Karpas-422 (cell line): ENCODE data around the gene STX2. TPM values are rescaled to one million over a fixed set of nuclear protein-coding genes. Genes with fewer than 3 reads are reported as not detected.
A peak's percentile ranks its signal among the peaks of the same experiment; 100 is the strongest.
"Not testable (repeated sequence)": the region's sequence is repeated elsewhere in the genome, so short reads cannot be mapped to it uniquely, and the experiment has no call there.

ENCODE experiments used
- DNase-seq: peaks from one replicate; pipeline ENCODE4 v3.0.0-alpha.2; 2015
- H2AFZ ChIP-seq: fragments of 200-600 bp; sonication (generic); 2 replicates; pipeline ENCODE4 v1.6.1; 2014; ENCODE audit warnings: antibody characterized with exemption, low read length, mixed read lengths
- H3K27ac ChIP-seq: fragments of 200-600 bp; sonication (generic); 2 replicates; pipeline ENCODE4 v1.5.1; 2014; ENCODE audit warnings: mild to moderate bottlenecking, low read length, moderate library complexity
- H3K27me3 ChIP-seq: fragments of 200-600 bp; sonication (generic); 2 replicates; pipeline ENCODE4 v1.6.1; 2014; ENCODE audit warnings: low read length, mixed read lengths
- H3K36me3 ChIP-seq: fragments of 200-600 bp; sonication (generic); 2 replicates; pipeline ENCODE4 v1.6.1; 2014; ENCODE audit warnings: low read length, mixed read lengths; ENCODE audit not compliant: insufficient read depth
- H3K4me1 ChIP-seq: fragments of 200-600 bp; sonication (generic); 2 replicates; pipeline ENCODE4 v1.6.1; 2014; ENCODE audit warnings: mild to moderate bottlenecking, low read length, mixed read lengths
- H3K4me2 ChIP-seq: fragments of 200-600 bp; sonication (generic); 2 replicates; pipeline ENCODE4 v1.6.1; 2014; ENCODE audit warnings: low read length, low read depth, mild to moderate bottlenecking; ENCODE audit not compliant: poor library complexity, severe bottlenecking
- H3K4me3 ChIP-seq: fragments of 200-600 bp; sonication (generic); 2 replicates; pipeline ENCODE4 v1.5.1; 2014; ENCODE audit warnings: mild to moderate bottlenecking, antibody characterized with exemption, low read length, mixed read lengths
- H3K79me2 ChIP-seq: fragments of 200-600 bp; sonication (generic); 2 replicates; pipeline ENCODE4 v1.6.1; 2014; ENCODE audit warnings: mild to moderate bottlenecking, low read length, mixed read lengths
- H3K9ac ChIP-seq: fragments of 200-600 bp; sonication (generic); 2 replicates; pipeline ENCODE4 v1.6.0; 2014; ENCODE audit warnings: low read length
- H3K9me2 ChIP-seq: fragments of 200-600 bp; sonication (generic), shearing (Covaris generic); replicated peaks from 2 replicates; pipeline ENCODE4 v1.6.0; 2014; ENCODE audit warnings: mild to moderate bottlenecking, low read length, moderate library complexity; ENCODE audit not compliant: insufficient read depth
- H3K9me3 ChIP-seq: fragments of 300-700, 200-600 bp; sonication (generic); 2 replicates; pipeline ENCODE4 v1.6.1; 2014; ENCODE audit warnings: low read length, mixed read lengths
- H4K20me1 ChIP-seq: fragments of 200-600 bp; sonication (generic); 2 replicates; pipeline ENCODE4 v1.6.1; 2014; ENCODE audit warnings: mild to moderate bottlenecking, antibody characterized with exemption, low read length, low read depth; ENCODE audit not compliant: insufficient read depth
- total RNA-seq: library from RNA; depleted of rRNA; stranded (reverse); fragments of >200 nt; shearing (Covaris generic); gene quantifications from 2 replicates; pipeline ENCODE4 v1.2.3, GENCODE V29; 2014; ENCODE audit warnings: low replicate concordance

Gene STX2
- total RNA-seq, 1 experiment from 2014 or later = 19.2 TPM

- H3K36me3 ChIP-seq = peaks cover 37% of the 10 kb centered on the region
- H3K4me2 ChIP-seq = peak overlapping the region; percentile 27
- peaks cover 36% of the 10 kb centered on the region for H3K4me1 ChIP-seq
- H3K9me3 ChIP-seq = no peaks in the 10 kb centered on the region
- no peak overlapping the region for H3K27ac ChIP-seq
- DNase-seq = peak; percentile 68
- H2AFZ ChIP-seq = no peak overlapping the region
- H4K20me1 ChIP-seq = peaks cover 22% of the 10 kb centered on the region
- H3K9ac ChIP-seq = peak overlapping the region; percentile 34; the same call in 1 of the 2 replicates
- no peaks in the 10 kb centered on the region for H3K9me2 ChIP-seq
- peaks cover 1% of the 10 kb centered on the region for H3K79me2 ChIP-seq
- H3K4me3 ChIP-seq = no peak overlapping the region
- H3K27me3 ChIP-seq = no peaks in the 10 kb centered on the region
These were observed 39.4 kb upstream of the STX2 start for GRCh38 chr12:130878193-130879185.

- Histone ChIP-seq H3K4me3 (no peak overlapping the region), H3K4me2 (no peak overlapping the region), H2AFZ (no peak overlapping the region), H3K79me2 (peaks cover 13% of the 10 kb centered on the region), H3K9me3 (no peaks in the 10 kb centered on the region), H3K36me3 (peaks cover 48% of the 10 kb centered on the region), H3K27ac (no peak overlapping the region), H3K27me3 (no peaks in the 10 kb centered on the region), H4K20me1 (peaks cover 26% of the 10 kb centered on the region), H3K4me1 (peaks cover 44% of the 10 kb centered on the region), H3K9me2 (no peaks in the 10 kb centered on the region), H3K9ac (no peak overlapping the region)
- DNase-seq = peak; percentile 46
These were observed 38.3 kb upstream of the STX2 start for GRCh38 chr12:130877333-130877732.

GRCh38 chr12:130876758-130877157 lies 37.7 kb upstream of the STX2 start:
- Histone ChIP-seq H3K4me2 (no peak overlapping the region), H3K9ac (no peak overlapping the region), H3K36me3 (peaks cover 48% of the 10 kb centered on the region), H3K79me2 (peaks cover 13% of the 10 kb centered on the region), H3K9me3 (no peaks in the 10 kb centered on the region), H4K20me1 (peaks cover 26% of the 10 kb centered on the region), H3K4me3 (no peak overlapping the region), H3K4me1 (peaks cover 44% of the 10 kb centered on the region), H2AFZ (no peak overlapping the region), H3K27me3 (no peaks in the 10 kb centered on the region), H3K9me2 (no peaks in the 10 kb centered on the region), H3K27ac (no peak overlapping the region)
- peak; percentile 49 for DNase-seq

DNA sequence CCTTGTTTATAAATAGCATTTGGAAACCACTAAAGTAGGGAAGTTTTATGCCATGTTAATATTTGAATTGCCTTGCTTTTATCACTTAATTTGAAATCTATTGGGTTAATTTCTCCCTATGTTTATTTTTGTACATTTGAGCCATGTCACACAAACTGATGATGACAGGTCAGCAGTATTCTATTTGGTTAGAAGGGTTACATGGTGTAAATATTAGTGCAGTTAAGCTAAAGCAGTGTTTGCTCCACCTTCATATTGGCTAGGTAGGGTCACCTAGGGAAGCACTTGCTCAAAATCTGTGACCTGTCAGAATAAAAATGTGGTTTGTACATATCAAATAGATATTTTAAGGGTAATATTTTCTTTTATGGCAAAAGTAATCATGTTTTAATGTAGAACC lies 37.2 kb upstream of the STX2 start:
- Histone ChIP-seq H3K4me2 (no peak overlapping the region), H4K20me1 (peaks cover 26% of the 10 kb centered on the region), H3K27me3 (no peaks in the 10 kb centered on the region), H2AFZ (no peak overlapping the region), H3K36me3 (peaks cover 48% of the 10 kb centered on the region), H3K79me2 (peaks cover 14% of the 10 kb centered on the region), H3K9ac (no peak overlapping the region), H3K9me3 (no peaks in the 10 kb centered on the region), H3K27ac (no peak overlapping the region), H3K4me1 (peaks cover 46% of the 10 kb centered on the region), H3K9me2 (no peaks in the 10 kb centered on the region), H3K4me3 (no peak overlapping the region)
- peak; percentile 42 for DNase-seq

- not testable (repeated sequence) for H3K27me3 ChIP-seq, H3K9me2 ChIP-seq, H3K9me3 ChIP-seq, H2AFZ ChIP-seq, H3K4me3 ChIP-seq, H3K9ac ChIP-seq, DNase-seq, H3K27ac ChIP-seq, H3K4me2 ChIP-seq
- peaks cover 26% of the 10 kb centered on the region for H4K20me1 ChIP-seq
- peaks cover 48% of the 10 kb centered on the region for H3K36me3 ChIP-seq
- peaks cover 50% of the 10 kb centered on the region for H3K4me1 ChIP-seq
- peaks cover 15% of the 10 kb centered on the region for H3K79me2 ChIP-seq
These were observed 36.7 kb upstream of the STX2 start for GRCh38 chr12:130875708-130876107.

DNA sequence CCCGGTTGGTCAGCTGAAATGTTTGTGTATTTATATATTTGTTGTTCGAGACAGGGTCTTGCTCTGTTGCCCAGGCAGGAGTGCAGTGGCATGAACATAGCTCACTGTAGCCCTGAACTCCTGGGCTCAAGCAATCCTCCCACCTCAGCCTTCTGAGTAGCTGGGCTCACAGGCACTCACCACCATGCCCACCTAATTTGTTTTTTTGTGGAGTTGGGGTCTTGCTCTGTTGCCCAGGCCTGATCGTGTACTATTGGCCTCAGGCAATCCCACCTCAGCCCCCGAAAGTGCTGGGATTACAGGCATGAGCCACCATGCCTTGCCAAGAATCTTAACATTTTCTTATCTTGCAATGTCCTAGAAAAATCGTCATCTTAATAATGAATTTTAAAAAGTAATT lies 36.1 kb upstream of the STX2 start:
- no peak overlapping the region for H3K9ac ChIP-seq
- H3K9me2 ChIP-seq = no peaks in the 10 kb centered on the region
- no peak overlapping the region for H3K4me3 ChIP-seq

DNA sequence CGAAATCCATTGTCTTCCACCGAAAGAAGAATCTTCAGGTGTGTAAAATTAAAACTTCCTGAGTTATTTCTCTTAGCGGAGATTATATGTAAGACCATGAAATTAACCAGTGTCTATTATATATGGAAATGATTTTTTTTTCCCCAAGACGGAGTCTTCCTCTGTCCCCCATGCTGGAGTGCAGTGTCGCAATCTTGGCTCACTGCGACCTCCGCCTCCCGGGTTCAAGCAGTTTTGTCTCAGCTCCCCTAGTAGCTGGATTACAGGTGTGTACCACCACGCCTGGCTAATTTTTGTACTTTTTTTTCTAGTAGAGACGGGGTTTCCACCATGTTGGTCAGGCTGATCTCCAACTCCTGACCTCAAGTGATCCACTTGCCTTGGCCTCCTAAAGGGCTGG lies 35.6 kb upstream of the STX2 start:
- Histone ChIP-seq H3K79me2 (peaks cover 15% of the 10 kb centered on the region), H2AFZ (no peak overlapping the region), H3K9me2 (no peaks in the 10 kb centered on the region), H3K4me2 (no peak overlapping the region), H3K4me3 (no peak overlapping the region), H3K9me3 (no peaks in the 10 kb centered on the region), H3K9ac (no peak overlapping the region), H3K36me3 (peaks cover 48% of the 10 kb centered on the region), H3K27ac (no peak overlapping the region), H3K4me1 (peaks cover 53% of the 10 kb centered on the region), H3K27me3 (no peaks in the 10 kb centered on the region), H4K20me1 (peaks cover 26% of the 10 kb centered on the region)
- DNase-seq = no peak

More for the DNA sequence above, 36.1 kb upstream of the STX2 start:
- Histone ChIP-seq H3K79me2 (peaks cover 15% of the 10 kb centered on the region), H2AFZ (no peak overlapping the region), H3K36me3 (peaks cover 48% of the 10 kb centered on the region), H3K4me2 (no peak overlapping the region), H3K9me3 (no peaks in the 10 kb centered on the region), H4K20me1 (peaks cover 26% of the 10 kb centered on the region), H3K4me1 (peaks cover 51% of the 10 kb centered on the region), H3K27ac (no peak overlapping the region), H3K27me3 (no peaks in the 10 kb centered on the region)
- no peak for DNase-seq

- Histone ChIP-seq H3K27me3 (no peaks in the 10 kb centered on the region), H2AFZ (no peak overlapping the region), H3K27ac (peak overlapping the region; percentile 81), H3K4me1 (peaks cover 47% of the 10 kb centered on the region), H3K9ac (peak overlapping the region; percentile 98; the same call in 1 of the 2 replicates), H3K4me3 (peak overlapping the region; percentile 93), H3K9me2 (no peaks in the 10 kb centered on the region), H3K9me3 (no peaks in the 10 kb centered on the region), H3K79me2 (peaks cover 15% of the 10 kb centered on the region), H4K20me1 (peaks cover 26% of the 10 kb centered on the region), H3K36me3 (peaks cover 48% of the 10 kb centered on the region), H3K4me2 (peak overlapping the region; percentile 93)
- no peak for DNase-seq
These were observed 34.8 kb upstream of the STX2 start for GRCh38 chr12:130873825-130874224.
